ENCODE results near the gene USP2.

Gene USP2, protein sequence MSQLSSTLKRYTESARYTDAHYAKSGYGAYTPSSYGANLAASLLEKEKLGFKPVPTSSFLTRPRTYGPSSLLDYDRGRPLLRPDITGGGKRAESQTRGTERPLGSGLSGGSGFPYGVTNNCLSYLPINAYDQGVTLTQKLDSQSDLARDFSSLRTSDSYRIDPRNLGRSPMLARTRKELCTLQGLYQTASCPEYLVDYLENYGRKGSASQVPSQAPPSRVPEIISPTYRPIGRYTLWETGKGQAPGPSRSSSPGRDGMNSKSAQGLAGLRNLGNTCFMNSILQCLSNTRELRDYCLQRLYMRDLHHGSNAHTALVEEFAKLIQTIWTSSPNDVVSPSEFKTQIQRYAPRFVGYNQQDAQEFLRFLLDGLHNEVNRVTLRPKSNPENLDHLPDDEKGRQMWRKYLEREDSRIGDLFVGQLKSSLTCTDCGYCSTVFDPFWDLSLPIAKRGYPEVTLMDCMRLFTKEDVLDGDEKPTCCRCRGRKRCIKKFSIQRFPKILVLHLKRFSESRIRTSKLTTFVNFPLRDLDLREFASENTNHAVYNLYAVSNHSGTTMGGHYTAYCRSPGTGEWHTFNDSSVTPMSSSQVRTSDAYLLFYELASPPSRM

DNA sequence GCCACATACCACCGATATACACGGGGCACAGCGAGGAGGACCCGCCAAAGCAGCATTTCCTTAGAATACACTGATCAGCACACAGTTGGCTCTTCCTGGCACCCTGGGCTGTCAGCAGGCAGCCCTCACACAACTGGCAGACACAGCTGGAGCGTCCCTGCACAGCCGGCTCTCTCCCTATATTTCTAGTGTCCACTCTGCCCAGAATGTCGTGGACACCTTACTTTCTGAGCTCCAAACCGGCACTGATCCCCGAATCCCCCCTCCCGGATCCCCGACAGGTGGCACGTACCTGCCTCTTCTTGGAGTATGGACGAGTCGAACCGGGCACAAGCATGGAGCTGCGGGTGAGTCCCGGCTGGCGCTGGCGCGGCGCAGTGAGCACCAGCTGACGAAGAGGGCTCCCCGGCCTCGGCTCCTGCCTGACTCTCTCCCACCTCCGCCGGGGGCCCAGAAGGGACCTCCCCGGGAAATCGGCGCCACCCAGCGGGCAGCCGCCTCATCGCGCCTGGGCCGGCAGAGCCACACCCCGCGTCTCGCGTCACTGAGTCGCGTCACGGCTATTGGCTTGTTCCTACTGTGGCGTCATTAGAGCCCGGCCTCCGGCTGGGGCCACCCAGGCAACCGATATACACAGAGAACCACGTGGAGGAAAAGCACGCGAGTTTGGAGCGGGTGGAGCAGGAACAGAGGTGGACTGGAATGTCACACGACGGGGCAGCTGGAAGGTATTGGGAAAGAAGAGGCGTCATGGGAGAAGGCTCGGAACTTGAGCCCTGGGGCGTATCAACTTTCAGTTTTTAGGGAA lies at the start of gene USP2:
TSS of gene USP2 (minus strand) at position 510 of the 808 bp plus-strand sequence. CDS start 8,210 bp downstream, outside the sequence.
- DNase-seq (ENCODE audit: insufficient read length, low spot score) (peak; percentile 94), FAIRE-seq (peak; percentile 96)

DNA sequence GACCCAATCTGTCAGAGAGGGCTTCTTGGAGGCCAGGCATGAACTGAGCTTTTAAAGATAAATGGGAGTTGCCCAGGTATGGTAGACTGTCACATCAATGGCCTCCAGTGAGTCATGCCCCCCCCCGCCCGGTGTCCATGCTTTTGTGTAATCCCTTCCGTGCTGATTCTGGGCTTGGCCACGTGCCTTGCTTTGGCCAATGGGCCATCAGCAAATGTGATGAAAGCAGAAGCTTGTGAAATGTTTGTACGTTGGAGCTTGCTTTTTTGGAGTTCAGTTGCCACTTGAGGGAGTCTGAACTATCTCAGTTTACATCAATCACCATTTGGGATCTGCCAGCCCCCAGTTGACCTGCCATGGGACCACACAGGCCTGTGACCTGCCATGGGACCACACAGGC lies 45.8 kb upstream of the USP2 start:
- DNase-seq (ENCODE audit: insufficient read length, low spot score) (no peak), FAIRE-seq (no peak)

DNA sequence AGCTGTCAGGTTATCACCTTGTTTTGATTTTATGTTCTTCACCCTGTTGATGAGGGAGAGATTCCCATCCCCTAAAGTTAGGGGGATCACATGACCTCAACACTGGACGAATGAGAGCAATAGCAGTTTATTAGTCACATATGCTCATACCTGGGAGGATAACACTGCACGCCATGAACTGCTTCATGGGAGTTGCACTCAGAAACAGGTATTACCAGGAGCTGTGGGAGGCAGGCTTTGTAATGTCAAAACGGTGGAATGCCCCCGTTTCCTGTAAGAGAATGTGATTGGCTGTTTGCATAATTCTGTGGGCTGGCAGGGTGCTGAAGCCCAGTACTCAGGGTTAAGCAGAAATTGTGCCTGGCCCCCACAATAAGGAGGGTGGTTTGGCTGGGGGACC lies 44.7 kb upstream of the USP2 start:
- FAIRE-seq (peak; percentile 23), DNase-seq (ENCODE audit: insufficient read length, low spot score) (no peak)

DNA sequence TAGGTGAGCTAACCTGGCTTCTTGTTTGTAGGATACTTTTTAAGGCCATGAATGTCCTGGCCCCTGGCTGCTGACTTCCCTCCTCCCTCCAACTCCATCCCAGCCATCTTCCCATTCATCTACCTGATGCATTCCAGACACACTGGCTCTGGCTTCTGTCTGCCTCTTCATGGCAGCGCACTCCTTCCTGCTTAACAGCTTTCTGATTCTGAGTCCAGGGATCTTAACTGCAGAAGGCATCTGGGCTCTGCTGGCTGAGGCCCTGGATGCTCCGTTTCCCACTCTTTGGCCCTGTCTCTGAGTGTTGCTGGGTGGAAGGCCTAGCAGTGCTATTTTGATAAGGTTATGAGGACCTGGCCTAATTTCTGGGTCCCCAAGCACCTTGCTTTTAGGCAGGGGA lies 43.3 kb upstream of the USP2 start:
- FAIRE-seq (no peak), DNase-seq (ENCODE audit: insufficient read length, low spot score) (no peak)

DNA sequence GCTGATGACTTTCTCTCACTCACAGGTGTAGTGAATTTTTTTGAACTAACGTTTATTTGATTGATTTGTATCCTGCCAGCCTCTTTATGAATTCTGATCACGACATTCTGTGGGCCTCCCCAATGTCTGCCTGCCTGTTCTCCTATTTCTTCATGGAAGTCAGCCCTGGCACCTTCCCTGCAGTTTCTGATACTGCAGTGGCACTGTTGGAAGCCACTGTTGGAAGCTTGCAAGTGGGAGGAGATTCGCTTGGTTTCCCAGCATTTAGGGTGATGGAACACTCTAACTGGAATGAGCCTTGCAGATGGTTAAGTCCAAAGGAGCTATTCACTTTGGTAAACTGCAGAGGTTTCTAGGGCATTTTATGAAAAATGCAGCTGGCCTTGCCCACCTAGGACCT lies 42.8 kb upstream of the USP2 start:
- no peak for FAIRE-seq
- DNase-seq (ENCODE audit: insufficient read length, low spot score), result no peak

DNA sequence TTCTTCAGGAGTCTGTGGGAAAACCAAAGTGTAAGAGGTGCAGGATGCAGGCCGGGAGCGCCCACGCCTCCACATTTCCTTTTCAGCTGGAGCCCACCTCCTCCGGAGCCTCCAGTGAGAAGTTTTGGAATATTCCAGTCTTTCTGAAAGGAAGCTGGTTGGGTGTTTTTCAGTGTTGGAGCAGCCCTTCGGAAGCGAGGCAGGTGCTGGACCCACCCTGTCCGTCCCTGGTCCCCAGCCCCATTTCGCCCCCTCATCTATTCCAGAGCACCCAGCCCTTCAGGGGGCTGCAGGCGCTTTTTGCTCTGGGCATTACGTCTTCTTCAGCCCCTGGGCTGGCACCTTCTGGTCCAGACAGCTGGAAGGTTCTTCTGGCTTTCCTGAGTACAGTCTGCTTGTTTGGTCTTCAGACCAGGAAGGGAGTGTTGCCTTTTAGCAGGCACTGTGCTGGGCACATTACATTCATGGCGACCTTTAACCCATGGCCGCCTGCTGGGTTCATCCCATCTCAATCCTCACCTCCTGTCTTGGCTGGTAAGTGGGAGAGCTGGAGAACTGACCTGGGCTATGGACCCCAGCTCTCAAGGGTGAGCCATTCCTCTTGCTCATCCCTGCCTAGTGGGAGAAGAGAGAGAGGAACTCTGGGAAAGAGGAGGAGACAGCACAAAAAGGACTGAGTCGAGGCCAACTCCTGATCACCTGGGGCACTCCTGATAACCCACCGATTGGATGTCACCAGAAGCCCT lies 42.2 kb upstream of the USP2 start:
- FAIRE-seq (no peak), DNase-seq (ENCODE audit: insufficient read length, low spot score) (no peak)

DNA sequence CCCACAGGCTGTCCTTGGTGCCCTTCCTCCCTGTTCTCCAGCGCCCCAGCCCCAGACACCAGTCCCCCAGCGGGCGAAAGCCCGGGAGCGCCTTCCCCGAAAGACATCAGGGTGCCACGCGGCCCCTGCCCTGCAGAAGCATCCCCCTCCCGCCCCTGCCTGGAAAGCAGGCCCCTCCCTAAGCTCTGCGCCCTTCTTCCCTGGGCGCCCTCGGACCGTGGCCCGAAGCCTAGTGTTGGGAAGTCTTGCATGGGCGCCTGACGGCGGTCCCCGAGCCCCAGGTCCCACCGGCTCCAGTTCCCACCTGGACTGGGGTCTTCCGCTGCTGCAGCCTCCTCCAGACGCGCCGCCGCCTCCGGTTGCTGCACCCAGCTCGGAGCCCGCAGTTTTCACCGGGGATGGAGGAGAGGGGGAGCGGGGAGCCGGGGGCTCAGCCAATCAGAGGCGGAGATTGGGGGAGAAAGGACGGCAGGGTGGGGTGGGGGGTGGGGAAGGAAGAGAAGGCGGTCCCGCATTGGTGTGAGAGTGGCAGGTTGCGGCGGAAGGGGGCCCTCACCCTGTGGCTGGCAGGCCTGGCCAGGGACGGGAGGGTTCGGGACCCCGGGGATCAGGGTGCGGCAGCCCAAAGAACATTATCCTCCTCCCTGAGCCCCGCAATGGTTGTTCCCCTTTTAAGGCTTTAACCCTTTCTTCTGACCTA lies 41.5 kb upstream of the USP2 start, which contains the start of gene THY1:
TSS of gene THY1 (minus strand) at position 364 of the 700 bp plus-strand sequence. CDS start 2,267 bp downstream, outside the sequence.
- FAIRE-seq, result no peak
- DNase-seq (ENCODE audit: insufficient read length, low spot score), result peak; percentile 69

DNA sequence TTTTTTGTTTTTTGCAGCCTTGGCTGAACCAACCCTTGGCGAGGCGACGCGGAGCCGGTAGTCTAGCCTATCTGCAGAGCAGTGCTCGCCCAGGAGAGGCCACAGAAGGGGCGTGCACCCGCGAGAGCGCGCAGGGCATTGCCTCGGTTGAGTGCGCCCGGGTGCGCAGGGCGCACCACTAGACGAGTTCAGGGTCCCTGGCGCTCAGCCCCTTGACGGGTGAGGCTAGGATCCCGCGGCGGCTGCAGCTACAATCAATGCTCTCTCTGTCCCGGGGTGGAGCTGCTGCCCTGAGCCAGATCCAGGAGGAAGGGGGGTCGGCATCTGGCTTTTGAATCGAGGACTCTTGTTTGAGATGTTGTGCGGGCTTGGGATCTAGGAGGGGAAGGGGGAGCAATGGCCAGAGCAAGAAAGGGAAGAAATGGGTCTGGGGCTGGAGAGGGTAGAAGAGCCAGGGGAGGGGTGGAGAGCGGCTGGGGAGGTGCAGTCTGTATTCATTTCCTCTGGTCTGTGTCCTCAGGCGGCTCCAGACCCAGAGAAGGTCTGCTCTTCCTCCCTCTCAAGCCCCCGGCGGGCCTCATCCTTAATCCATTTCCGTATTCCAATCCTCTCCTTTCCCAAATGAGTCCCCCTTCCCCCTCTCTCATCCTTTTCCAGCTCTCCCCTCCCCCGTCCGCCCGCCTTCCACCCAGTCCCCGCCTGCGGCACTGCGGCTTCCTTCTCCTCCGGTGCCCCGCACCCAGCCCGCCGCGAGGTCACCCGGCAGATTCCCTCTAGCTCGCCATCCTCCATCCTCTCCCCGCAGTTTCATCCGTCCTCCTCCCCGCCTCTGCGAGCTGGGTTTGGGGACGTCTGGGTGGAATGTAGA lies 40.7 kb upstream of the USP2 start:
- no peak for DNase-seq (ENCODE audit: insufficient read length, low spot score)
- peak; percentile 23 for FAIRE-seq

DNA sequence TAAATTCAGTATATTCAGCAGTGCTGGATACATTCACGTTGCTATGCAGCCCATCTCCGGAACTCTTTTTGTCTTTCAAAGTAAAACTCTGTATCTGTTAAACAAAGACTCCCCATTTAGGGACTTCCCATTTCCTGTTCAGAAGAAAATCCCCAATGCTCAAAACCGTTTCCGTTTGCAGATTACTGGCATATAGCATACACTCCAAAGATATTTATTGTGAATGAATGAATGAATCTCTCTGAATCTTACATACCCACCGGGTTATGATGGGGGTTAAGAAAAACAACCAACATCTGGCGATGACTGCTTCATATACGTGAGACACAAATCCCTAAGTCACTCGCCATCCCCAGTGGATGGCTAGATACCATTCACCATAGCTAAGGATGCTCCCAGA lies 39.9 kb upstream of the USP2 start:
- DNase-seq (ENCODE audit: insufficient read length, low spot score), result no peak
- FAIRE-seq, result no peak

DNA sequence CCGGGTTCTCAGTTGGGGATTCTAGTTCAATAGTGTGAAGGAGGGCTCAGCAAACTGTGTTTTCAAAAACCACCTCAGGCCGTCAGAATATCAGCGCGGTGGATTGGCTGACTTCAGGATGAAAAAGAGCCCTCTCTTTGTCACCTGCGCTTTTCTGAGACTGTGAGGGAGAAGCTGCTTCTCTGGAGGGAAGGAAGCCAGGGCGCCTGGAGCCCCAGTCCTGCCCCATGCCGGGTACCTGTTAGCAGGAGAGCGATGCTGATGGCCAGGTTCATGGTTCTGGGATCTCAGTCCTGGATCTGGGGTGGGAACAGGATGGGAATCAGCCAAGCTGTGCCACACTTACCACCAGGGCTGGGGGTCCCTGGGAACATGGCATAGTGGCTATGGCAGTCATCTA lies 39.1 kb upstream of the USP2 start:
- DNase-seq (ENCODE audit: insufficient read length, low spot score) (no peak), FAIRE-seq (no peak)

DNA sequence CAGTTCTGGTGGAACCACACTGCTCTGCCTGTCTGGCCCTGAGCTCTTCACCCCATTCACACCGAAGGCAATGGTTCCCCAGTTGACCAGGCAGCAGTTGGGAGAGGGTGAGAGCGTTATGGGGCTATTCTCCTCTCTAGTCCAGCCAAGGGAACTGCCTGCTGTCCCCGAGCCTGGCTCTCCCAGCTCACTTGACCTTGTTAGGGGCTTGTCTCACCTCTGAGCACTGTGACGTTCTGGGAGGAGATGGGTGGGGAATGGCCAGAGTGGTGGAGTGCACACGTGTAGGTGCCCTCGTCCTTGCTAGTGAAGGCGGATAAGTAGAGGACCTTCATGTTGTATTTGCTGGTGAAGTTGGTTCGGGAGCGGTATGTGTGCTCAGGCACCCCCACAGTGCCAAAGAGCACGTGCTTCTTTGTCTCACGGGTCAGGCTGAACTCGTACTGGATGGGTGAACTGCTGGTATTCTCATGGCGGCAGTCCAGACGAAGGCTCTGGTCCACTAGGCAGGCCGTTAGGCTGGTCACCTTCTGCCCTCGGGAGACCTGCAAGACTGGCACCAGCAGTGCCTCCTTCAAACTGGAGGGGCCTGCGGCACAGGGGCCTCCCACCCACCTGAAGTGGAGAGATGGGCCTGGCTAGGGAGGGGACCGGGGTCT lies 38.5 kb upstream of the USP2 start:
- DNase-seq (ENCODE audit: insufficient read length, low spot score), result no peak
- FAIRE-seq, result no peak

DNA sequence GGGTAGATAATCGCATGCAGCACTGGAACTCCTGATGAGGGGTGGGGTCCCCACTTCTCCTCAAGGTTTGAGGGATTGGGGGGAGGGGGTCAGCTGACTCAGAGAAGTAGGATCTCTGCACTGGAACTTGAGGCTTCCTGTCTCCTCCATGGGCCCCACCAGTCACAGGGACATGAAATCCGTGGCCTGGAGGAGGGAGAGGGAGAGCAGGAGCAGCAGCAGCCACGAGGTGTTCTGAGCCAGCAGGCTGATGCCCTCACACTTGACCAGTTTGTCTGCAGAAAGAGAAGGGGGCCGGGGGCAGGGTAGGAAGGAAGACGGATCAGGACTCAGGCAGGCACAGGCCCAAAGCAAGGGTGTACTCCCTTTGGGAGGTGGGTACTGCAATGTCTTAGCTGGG lies 37.8 kb upstream of the USP2 start:
- DNase-seq (ENCODE audit: insufficient read length, low spot score), result no peak
- no peak for FAIRE-seq

DNA sequence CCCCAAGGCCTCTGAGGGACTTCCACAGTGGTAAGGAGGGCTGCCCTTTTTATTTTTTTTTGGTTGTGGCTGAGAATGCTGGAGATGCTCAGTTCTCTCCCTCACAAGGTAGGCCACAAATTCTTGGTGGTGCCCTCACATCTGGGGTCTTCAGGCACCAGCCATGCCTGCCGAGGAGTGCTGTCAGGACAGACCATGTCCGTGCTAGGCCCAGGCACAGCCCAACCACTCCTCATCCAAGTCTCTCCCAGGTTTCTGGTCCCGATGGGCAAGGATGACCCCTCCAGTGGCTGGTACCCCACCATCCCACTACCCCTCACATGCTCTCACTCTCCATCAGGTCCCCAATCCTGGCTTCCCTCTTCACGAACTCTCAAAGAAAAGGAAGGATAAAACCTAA lies 37.3 kb upstream of the USP2 start:
- no peak for DNase-seq (ENCODE audit: insufficient read length, low spot score)
- FAIRE-seq, result no peak

DNA sequence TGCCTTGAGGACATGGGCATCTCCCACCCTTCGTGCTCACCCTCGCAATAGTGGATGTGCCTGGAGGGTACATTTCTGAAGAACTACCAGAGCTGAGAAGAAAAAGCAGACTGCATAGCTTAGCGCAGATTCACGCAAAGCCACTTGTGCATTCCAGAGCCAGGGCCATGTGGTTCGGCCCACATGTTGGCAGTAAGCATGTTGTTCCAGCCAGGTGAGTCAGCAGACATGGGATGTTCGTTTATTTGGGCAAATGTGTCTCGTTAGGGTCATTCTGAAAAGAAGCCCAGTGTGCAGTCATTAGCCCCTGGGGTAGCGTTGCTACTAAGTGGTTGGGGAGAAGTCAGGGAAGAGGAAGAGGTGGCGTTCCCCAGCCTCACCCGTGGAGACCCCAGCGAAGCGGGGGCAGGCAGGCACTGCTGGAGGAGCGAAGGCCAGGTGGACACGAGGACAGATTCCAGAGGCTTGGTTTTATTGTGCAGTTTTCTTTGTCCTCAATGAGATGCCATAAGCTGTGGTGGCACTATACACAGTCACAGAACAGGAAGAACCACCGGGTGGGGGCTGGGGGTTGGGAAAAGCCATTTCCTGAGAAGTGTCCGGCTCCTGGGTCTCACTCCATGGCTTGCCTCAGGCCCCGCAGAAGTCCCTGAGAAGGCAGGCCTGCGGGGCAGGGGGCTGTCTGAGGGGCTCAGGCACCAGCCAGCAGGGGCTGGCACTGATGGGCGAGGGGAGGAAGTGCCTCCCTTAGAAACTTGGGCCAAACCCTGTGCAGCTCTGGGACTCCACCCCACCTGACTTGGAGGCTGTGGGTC lies 36.4 kb upstream of the USP2 start:
- DNase-seq (ENCODE audit: insufficient read length, low spot score), result peak; percentile 73
- peak; percentile 87 for FAIRE-seq

DNA sequence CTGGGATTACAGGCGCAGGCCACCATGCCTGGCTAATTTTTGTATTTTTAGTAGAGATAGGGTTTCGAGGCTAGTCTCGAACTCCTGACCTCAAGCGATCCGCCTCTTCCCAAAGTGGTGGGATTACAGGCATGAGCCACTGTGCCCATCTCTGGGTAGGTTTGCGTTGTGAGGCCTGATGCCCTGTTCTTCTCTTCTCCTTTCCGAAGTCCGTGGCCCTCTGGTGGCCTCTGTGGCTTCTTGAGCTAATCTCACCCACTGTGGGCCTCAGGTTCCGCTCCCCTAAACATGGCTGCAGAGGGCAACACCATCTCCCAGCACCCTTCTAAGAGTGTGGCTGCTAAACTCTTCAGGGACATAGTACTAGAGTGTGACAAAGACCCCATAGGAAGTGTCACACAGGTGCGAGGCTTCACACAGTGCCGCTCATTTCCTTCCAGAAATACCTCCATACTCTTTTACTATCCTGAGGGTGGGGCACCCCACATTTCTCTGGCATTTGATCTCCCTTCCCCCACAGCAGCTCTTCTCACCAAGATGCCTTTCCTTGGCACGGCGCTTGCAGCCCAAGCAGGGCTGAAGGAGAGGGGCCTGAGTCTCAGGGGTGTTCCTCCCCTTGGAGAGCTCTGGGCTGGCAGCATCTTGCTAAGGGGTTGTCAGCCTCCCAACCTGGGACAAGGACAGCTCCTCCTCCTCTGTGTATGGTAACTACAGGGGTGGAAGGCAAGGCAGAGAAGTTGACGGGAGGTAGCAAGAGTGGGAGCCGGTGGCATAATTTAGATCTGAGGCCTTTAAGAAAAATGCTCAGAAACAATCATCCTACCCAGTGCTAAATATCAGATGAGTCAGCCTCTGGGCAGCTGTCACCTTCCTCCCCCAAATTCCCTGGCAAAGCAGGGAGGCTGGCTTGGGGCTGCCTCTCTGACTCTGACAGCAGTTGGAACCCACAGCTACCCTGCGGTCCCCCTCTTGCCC lies 35.4 kb upstream of the USP2 start:
- peak; percentile 50 for DNase-seq (ENCODE audit: insufficient read length, low spot score)
- peak; percentile 75 for FAIRE-seq

DNA sequence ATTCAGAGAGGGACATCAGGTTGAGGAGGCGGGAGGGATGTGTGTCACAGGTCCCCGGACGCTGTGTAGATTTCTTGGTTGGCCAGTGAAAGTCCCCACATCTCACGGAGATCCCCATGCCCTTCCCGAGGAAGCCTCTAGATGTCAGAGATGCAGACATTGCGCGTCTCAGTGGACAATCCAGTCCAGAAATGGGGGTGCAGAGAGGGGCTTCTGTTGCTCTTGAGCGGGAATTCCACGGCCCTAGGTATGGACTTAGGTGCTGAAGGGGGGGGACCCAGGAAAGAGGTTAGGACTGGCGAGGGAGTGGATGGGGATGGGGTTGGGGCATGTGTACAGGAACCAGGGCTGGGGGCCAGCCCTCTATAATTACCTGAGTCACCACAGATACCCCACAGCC lies 34.5 kb upstream of the USP2 start:
- FAIRE-seq, result no peak
- no peak for DNase-seq (ENCODE audit: insufficient read length, low spot score)

DNA sequence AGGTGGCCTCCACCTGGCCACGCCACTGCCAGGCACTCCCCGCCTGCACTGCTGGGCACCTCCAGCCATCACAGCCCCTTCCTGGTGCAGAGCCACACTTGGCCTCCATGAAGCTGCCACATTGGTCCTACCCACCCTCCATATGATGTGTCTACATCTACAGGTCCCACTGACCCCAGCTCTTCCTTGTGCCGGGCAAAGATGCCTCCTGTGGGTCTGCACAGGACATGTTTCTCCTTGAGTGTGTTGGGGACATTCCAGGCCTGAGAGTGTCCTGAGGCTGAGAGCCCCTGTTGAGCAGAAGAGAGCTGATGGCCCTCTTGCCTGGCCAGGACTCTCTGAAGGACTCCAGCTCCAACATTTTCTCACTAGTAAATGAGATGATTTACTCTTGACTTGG lies 34.0 kb upstream of the USP2 start:
- FAIRE-seq, result peak; percentile 4

More for the DNA sequence above, 34.0 kb upstream of the USP2 start:
- no peak for DNase-seq (ENCODE audit: insufficient read length, low spot score)

All from HTR-8/SVneo (cell line).